PFSK-1 (cell line): ENCODE measurements around the gene SCRN2.

Source experiments
- FOXP2 ChIP-seq: optimal IDR thresholded peaks from 2 replicates; pipeline ENCODE3; 2011; ENCODE audit warnings: borderline replicate concordance, control low read depth, inconsistent platforms; ENCODE audit not compliant: insufficient read depth; ENCODE audit errors: extremely low read length, extremely low read depth
- POLR2AphosphoS5 ChIP-seq: IDR thresholded peaks from 2 replicates; pipeline ENCODE4 v1.6.1; 2012; ENCODE audit warnings: low read depth, mild to moderate bottlenecking, control low read depth, low read length, moderate library complexity
- REST ChIP-seq, 2 experiments: IDR thresholded peaks; 2 replicates each; pipeline versions ENCODE4 v1.6.1 to v1.8.0; 2011 to 2012; ENCODE audit warnings: low read depth in 2 of 2, low read length in 2 of 2, control low read depth in 1 of 2, inconsistent platforms in 1 of 2, mild to moderate bottlenecking in 1 of 2, moderate library complexity in 1 of 2; ENCODE audit not compliant: insufficient read depth in 1 of 2
- SIN3A ChIP-seq: IDR thresholded peaks from 2 replicates; pipeline ENCODE4 v1.6.1; 2012; ENCODE audit warnings: mild to moderate bottlenecking, low read length, moderate library complexity, borderline replicate concordance; ENCODE audit not compliant: insufficient read depth
- TAF1 ChIP-seq: IDR thresholded peaks from 2 replicates; pipeline ENCODE4 v1.6.1; 2012; ENCODE audit warnings: low read length, control low read depth, borderline replicate concordance; ENCODE audit not compliant: insufficient read depth

Gene SCRN2

GRCh38 chr17:47803751-47804150 lies 37.3 kb downstream of the SCRN2 start:
- TF ChIP-seq REST (IDR thresholded peaks at IDR 0.05; ENCODE audit: insufficient read depth in 1 of 2, low read depth in 2 of 2, low read length in 2 of 2), result no peak
- TF ChIP-seq TAF1, result no peak
- no peak for TF ChIP-seq SIN3A
- TF ChIP-seq FOXP2, result no peak
- no peak for TF ChIP-seq POLR2AphosphoS5

DNA sequence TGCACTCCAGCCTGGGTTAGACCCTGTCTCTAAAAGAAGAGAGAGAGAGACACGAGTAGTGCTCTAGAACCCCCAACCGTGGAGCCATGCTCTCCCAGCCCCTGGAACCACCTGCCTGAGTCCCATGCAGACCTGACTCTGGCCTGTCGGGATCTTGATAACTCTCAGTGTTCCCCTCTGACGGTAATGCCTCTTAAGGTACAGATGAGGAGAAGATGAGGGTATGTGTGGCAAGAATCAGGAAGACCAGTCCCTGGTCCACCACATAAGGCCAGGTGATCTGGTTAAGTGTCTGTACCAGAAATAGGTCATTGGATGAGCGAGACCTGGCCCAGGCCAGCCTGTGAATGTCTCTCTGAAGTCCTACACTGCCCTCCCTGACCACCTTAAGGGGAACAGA lies 37.9 kb downstream of the SCRN2 start:
- TF ChIP-seq TAF1 (no peak), SIN3A (no peak), REST (IDR thresholded peaks at IDR 0.05; ENCODE audit: insufficient read depth in 1 of 2, low read depth in 2 of 2, low read length in 2 of 2) (no peak), FOXP2 (no peak), POLR2AphosphoS5 (no peak)

DNA sequence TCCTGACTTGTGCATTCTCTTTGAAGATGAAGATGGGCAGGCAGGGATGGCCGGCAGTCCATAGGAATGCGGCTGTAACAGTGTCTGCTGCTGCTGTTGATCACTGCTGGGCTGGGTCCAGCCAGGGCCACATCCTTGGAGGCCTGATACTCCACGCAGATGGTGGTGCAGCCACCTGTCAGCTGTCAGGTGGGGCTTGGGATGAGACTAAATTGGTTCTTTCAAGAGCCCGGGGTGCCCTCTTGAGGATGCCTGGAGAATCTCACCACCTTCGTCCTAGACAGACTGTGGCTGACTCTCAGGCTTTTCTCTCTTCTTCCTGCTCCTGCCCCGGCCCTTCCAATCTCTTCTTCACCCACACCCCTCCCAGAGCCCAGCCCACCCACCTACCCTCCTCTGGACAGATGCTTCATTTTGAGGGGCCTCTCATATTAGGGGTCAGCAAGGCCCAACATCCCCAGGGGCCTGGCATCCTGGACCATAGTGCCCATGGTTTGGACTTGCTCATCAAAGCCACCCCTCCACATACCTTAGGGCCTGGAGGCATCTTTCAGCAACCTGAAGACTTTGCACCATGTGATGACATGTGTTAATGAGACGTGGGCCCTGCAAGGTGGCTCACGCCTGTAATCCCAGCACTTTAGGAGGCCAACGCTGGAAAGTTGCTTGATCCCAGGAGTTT lies 38.6 kb downstream of the SCRN2 start:
- no peak for TF ChIP-seq SIN3A
- no peak for TF ChIP-seq TAF1
- no peak for TF ChIP-seq FOXP2
- no peak for TF ChIP-seq POLR2AphosphoS5
- no peak for TF ChIP-seq REST (IDR thresholded peaks at IDR 0.05; ENCODE audit: insufficient read depth in 1 of 2, low read depth in 2 of 2, low read length in 2 of 2)

- TF ChIP-seq FOXP2 (no peak), TAF1 (no peak), REST (IDR thresholded peaks at IDR 0.05; ENCODE audit: insufficient read depth in 1 of 2, low read depth in 2 of 2, low read length in 2 of 2) (no peak), SIN3A (no peak), POLR2AphosphoS5 (no peak)
Measured at GRCh38 chr17:47801906-47802305, 39.2 kb downstream of the SCRN2 start.
